Cortex of kidney (tissue), 1 donor: Measurements from ENCODE around the gene CREM.

ENCODE experiments used
- DNase-seq: peaks from one replicate; lab custom pipeline; 2025; lab: John Stamatoyannopoulos, UW

Gene CREM

DNA sequence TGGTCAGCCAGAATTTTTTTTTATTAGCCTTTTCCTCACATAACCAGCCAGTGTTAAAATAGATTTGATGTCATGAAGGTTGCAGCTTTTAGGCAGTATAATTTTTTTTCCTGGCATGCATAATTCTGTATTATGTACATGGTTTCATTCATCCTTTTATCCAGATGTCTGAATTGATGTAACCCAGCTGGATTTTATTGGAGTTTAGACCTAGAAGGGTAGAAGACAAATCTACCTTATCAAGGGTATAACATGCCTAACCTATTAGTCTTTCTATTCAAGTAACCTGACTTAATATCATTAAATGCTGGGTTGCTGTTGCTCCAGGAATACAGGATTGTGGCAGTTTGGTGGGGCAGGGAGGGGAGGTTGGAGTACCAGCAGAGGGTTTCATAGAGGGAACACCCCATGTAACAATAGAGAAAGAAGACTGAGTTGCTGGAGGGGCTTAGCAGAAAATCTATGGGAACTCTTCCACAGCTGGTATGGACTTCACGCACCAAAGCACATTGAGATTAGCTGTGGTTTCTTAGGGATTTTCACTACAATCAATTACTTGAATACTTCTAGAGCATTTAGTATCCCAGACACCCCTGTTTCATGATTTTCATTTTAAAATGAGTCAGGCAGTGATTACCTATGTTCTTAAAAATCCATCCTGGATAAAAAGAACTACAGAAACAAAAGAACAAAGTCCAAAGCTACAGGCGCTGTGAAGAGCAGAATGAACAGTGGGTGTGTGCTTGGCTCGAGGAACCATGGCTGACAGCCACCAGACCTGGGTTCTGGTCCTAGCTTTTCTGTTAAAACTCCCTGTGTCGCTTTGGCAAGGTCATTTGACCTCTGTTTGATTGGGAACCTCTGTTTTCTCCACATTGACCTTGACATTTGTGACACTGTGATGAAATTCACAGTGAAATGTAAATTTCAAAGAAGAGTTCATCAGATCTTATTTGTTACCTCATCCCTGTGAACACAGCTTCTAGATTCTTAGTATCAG, 93.5 kb downstream of the CREM start:
- DNase-seq, result no peak

DNA sequence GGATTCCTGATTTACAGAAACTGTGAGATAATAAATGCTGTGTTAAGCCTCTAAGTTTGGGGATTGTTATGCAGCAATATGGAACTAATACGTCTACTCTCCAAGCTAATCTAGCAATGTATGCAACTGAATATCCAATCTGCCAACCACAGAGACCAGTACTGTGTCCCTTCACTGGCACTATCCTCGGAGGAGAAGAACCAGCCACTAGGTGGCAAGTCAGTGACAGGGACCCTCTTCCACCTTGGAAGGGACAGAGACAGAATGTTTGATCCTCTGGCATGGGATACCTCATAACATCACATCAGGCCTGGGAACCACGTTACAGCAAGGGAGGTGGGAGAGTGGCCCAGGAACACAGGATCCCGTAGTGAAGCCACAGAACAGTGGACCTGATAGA, 96.4 kb downstream of the CREM start:
- DNase-seq, result no peak

DNA sequence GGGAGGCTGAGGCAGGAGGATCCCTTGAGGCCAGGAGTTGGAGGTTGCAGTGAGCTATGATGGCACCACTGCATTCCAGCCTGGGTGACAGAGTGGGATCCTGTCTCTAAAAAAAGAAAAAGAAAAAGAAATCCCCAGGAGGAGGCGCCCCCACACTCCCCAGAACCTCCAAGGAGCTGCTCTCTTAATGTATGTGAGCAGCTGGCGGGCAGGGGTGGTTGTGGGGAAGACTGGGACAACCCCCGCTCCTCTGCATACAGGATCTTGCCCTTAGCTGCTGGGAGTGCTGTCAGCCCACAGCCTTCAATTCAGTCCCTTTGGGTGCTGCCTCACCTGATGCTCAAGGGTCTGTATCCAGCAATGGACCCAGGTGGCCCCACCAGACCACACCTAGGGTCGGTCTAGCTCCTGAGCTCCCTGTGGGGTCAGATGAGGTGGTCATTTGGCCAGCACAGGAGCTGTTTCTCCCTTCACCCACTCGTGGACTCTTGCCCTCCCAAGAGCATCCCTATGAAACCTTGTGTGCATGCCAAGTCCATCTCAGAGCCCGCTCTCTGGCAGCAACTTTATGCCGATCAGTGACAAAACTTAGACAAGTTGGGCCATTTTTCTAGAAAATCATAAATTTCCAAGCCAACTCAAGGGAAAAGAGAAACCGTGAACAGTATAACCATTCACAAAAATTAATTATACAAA, 97.5 kb downstream of the CREM start:
- DNase-seq, result no peak

DNA sequence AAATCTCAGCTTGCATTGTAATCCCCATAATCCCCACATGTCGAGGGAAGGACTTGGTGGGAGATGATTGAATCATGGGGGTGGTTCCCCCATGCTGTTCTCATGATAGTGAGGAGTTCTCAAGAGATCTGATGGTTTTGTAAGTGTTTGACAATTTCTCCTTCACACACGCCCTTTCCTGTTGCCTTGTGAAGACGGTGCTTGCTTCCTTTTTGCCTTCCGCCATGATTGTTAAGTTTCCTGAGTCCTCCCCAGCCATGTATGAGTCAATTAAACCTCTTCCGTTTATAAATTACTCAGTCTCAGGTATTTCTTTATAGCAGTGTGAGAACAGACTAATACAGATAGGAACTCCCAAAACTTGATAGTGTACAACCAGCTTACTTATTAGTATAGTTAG, 98.6 kb downstream of the CREM start:
- DNase-seq, result no peak

DNA sequence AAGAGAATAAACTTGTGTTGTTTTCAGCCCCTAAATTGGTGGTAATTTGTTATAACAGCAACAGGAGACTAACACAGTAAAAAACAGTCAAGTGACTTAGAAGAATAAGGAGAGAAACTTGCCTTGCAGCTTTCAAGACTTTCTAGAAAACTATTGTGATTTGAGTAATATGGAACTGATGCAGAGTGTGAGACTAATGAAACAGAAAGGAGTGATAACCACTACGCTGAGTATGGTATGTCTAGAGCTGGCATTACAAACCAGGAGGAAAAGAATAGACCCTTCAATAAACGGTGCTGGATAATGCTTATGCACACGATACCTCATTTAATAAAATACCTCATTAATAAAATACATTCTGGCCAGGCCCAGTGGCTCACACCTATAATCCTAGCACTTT, 99.9 kb downstream of the CREM start:
- DNase-seq, result no peak

DNA sequence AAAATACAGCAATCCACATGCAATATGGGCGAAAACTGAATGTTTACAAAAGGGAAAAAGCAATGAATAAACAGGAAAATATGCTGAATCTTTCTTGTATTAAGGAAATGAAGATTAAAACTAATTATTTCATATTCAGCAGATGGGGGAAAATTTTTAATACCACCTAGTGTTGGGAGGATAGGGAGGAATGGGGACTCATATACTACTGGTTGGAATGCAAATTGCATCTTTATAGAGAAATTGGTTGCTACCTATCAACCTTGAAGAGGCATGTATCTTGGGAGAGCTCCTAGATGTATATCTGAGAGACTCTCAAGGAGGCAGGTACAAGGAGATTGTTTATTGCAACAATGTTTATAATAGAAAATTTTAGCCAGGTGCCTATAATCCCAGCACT, 101.4 kb downstream of the CREM start:
- DNase-seq, result no peak

DNA sequence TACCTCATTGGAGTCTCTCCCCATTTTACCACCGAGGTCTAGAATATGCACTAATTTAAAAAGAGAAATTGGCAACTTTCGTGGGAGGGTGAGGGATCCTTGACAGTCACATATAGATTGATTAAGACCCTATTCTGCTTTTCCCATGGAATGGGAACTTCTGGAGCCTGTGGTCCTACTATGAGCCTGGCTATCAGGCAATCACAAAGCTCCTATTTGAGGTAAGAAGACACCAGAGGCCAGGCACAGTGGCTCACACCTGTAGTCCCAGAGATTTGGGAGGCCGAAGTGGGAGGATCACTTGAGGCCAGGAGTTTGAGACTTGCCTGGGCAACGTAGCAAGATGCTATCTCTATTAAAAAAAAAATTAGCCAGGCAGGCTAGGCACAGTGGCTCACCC, 105.0 kb downstream of the CREM start:
- no peak for DNase-seq

DNA sequence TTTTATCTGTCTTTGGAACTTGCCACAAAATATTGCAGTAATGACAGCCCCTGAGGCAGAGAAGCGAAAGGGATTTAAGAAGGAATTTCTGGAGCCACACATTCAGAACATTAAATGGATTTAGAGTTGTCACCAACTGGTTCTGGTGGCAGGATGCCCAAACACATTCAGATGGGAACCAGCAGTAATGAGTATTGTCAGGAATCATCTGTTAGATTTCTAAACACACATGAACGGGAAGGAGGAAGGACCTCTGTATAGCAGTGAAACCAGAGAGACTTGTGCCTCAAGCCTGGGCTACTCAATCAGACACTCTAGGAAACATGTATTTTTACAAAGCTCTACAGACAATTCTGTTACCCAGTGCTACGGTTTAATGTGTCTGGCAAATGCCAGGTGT, 105.9 kb downstream of the CREM start:
- DNase-seq, result no peak

DNA sequence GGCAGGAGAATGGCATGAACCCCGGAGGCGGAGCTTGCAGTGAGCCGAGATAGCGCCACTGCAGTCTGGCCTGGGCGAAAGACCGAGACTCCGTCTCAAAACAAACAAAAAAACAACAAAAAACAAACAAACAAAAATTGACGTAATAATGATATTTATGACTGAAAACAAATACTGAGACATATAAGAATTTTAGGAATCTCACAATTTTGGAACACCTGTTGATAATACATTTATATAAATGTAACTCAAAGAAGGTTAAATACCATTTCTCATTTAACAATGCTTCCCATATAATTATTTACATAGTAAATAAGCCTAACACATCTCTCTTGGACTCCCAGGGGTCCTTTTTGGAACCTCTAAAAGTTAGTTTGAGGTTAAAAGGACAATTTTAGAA, 107.4 kb downstream of the CREM start:
- DNase-seq, result no peak

DNA sequence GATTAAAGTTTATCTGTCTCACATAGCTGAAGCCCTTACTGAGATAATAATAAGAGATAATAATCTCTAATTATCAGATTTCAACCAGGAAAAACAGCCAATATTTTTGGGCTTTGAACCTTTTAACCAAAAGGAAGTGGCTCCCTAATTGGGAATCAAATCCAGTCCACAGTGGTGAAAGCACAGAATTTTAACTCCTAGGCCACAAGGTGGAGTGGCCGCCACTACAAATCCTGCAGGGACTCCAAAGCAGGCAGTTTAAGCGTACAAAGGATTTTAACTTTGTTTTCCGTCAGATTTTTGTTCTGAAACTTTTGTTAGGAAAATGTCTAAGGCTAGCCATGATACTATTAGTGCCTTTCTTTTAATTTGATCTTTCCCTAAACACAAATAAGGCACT, 110.1 kb downstream of the CREM start:
- DNase-seq, result no peak

DNA sequence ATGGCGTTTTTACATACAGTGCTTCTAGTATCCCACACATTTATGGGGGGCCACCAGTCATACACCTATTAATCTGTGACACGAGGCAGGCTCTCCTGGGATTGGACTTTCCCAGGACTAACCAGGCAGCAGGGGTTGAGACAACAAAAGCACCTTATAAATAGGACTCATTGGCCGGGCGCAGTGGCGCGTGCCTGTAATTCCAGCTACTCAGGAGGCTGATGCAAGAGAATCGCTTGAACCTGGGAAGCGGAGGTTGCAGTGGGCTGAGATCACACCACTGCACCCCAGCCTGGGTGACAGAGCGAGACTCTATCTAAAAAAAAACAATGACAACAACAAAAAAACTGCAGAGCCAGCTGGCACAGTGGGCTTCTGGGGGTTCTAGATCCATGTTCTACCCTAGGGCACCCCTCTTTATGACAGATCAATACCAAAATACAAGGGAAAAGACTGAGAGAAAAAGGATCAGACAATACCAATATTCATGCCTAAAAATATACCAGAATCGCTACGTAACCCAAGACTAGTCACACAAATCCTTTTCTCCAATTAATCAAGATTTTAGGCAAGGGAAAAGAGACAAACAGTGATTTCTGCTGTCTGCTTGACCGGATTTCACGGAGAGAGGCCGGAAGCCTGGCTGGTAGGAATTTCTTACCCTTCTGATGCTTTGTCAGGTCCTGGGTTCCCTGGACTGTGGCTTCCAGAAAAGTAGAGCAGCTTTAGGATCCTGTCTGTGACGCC, 111.3 kb downstream of the CREM start:
- no peak for DNase-seq

DNA sequence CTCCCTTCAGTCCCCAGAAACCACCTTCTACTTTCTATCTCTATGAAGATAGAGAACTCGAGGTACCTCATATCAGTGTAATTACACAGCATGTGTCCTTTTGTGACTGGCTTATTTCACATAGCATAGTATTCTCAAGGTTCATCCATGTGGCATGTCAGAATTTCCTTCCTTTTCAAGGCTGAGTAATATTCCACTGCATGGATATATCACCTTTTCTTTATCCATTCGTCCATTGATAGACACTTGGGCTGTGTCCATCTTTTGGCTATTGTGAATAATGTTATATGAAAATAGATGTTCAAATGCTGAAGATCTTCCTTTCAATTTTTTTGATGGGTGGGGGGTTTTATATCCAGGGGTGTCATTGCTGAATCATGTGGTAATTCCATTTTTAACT, 117.9 kb downstream of the CREM start:
- DNase-seq, result no peak

DNA sequence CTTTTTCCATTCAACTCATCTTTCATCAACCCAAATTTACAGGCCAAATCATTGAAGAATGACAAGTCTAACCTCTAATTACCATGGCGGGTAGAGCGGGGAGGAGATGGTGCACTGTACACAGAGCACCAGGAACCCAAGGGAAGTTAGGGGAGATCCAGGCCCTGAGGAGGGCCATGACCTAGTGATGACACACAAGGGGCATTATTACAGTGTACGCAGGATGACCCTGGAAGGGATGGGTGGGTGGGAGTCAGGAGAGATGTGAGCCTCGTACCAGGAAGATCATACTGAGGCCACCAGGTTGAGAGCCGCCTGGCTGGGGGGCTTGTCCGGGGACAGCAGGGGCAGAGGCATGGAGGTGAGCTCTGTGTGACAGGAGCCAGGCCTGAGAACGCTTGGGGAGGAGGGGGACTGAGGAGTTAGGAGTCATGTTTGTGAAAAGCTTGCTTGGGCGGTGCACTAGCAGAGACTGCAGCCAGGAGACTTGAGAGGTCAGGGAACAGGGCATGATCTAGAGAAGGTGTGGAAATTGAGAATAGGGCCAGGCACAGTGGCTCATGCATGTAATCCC, 120.2 kb downstream of the CREM start:
- DNase-seq, result no peak

DNA sequence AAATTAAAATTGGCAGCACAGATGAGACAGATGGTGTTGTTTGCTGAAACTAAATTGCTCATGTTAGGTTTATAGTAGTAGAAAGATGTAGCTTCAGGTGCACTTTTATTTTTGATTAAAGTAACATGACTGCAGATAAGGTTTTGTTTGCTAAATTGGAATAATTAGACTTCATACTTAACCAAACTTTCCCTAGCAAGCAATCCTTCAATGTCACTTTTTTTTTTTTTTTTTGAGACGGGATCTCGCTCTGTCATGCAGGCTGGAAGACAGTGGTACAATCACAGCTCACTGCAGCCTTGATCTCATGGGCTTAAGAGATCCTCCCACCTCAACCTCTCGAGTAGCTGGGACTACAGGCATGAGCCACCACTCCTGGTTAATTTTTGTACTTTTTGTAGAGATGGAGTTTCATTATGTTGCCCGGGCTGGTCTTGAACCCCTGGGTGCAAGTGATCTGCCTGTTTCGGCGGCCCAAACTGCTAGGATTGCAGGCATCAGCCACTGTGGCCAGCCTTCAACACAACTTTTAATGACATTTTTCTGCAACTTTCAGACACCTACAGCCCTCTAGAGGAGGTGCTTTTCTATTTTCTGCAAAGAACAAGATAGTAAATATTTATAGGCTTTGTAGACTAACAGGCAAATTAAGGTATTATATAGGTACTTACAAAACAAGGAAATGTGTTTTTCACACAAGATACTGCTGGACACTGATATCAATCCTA, 124.9 kb downstream of the CREM start:
- DNase-seq, result no peak

DNA sequence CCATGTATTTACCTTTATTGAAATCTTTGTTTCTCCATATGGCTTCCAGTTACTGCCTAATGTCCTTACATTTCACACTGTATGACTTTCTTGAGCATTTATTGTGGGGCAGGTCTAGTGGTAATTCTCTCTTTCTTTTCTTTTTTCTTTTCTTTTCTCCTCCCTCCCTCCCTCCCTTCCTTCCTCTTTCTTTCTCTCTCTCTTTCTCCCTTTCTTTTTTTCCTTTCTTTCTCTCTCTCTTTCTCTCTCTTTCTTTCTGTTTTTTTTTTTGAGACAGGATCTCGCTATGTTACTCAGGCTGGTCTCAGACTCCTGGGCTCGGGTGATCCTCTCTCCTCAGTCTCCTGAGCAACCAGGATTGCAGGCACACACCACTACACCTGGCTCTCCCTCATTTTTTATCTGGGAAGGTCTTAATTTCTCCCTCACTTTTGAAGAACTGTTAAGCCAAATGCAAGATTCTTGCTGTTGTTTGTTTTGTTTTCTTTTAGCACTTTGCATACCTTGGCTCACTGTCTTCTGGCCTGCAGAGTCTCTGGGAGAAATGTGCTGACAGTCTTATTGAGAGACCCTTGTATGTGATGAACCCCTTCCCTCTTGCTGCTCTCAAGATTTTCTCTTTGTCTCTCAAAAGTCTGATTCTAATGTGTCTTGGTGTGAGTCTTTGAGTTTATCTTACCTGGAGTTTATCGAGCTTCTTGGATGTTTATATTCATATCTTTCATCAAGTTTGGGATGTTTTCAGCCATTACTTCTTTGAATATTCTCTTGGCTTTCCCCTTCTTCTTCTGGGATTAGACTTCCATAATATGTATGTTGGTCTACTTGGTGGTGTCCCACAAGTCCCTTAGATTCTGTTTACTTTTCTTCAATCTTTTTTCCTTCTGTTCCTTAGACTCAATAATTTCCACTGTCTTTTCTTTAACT, 130.7 kb downstream of the CREM start:
- no peak for DNase-seq

DNA sequence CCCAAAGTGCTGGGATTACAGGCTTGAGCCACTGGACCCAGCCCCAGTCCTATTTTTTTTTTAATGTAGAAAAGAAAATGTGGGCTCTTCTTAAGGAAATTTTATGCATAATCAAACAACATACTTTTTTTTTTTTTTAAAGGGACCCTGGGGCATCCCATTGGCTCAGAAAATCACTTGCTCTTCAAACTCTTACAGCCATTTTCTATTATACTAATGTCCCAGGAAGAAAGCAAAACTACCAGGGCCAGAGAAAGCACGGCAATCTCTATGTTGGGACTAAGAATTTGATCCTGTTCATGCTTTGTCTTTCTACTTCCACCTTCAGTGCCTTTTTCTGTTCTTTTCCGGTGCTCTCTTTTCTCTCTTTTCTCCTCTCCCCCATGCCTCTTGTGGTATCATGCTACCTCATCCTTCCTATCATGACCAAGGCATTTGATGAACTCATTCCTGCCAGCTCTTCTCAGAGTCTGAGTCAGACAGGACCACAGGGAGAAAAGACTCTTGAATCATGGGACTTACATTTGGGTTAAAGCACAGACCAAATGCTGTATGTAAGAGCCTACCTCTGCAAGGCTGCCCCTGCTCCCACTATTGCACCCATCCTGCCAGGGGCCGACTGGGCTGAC, 133.2 kb downstream of the CREM start:
- DNase-seq, result no peak

DNA sequence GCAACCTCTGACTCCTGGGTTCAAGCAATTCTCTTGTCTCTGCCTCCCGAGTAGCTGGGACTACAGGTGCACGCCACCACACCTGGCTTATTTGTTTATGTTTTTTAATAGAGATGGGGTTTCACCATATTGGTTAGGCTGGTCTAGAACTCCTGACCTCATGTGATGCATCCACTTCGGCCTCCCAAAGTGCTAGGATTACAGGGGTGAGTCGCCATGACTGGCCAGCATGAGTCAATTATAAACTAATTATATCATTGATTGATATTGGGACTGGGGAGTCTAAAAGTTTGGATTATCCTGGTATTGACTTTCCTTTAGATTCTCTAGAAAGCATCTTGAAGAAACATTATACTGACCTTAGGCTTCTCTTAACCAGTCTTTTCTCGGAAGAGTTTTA, 135.8 kb downstream of the CREM start:
- no peak for DNase-seq
